HG02852 (cell line): Measurements from ENCODE around the gene TSPAN18.

Experiments used
- ATAC-seq: cut with Tn5 transposase; IDR thresholded peaks from one replicate; pipeline ENCODE4 v1.9.1; 2021; ENCODE audit warnings: mild to moderate bottlenecking, moderate library complexity; ENCODE audit not compliant: unreplicated experiment

The TSPAN18 gene

GRCh38 chr11:44755556-44756523 lies 29.1 kb downstream of the TSPAN18 start:
- no peak for ATAC-seq

- no peak for ATAC-seq
Measured at GRCh38 chr11:44758983-44759382, 32.2 kb downstream of the TSPAN18 start.

GRCh38 chr11:44759743-44760476 lies 33.1 kb downstream of the TSPAN18 start:
- ATAC-seq: no peak

GRCh38 chr11:44760477-44760872 lies 33.7 kb downstream of the TSPAN18 start:
- no peak for ATAC-seq

GRCh38 chr11:44760917-44761550 lies 34.3 kb downstream of the TSPAN18 start:
- no peak for ATAC-seq

GRCh38 chr11:44761551-44761961 lies 34.8 kb downstream of the TSPAN18 start:
- ATAC-seq: no peak

- ATAC-seq: no peak
Measured at GRCh38 chr11:44763121-44763820, 36.5 kb downstream of the TSPAN18 start.

GRCh38 chr11:44764583-44764982 lies 37.8 kb downstream of the TSPAN18 start:
- ATAC-seq: no peak

- no peak for ATAC-seq
Measured at GRCh38 chr11:44765026-44765595, 38.3 kb downstream of the TSPAN18 start.

GRCh38 chr11:44765676-44766075 lies 38.9 kb downstream of the TSPAN18 start:
- no peak for ATAC-seq

GRCh38 chr11:44766112-44766971 lies 39.6 kb downstream of the TSPAN18 start:
- ATAC-seq: no peak

GRCh38 chr11:44766972-44767278 lies 40.2 kb downstream of the TSPAN18 start:
- ATAC-seq: no peak

- no peak for ATAC-seq
Measured at GRCh38 chr11:44767421-44767820, 40.7 kb downstream of the TSPAN18 start.

- no peak for ATAC-seq
Measured at GRCh38 chr11:44770401-44770800, 43.6 kb downstream of the TSPAN18 start.

- ATAC-seq: no peak
Measured at GRCh38 chr11:44771252-44771734, 44.5 kb downstream of the TSPAN18 start.

GRCh38 chr11:44771841-44772240 lies 45.1 kb downstream of the TSPAN18 start:
- ATAC-seq: no peak

- no peak for ATAC-seq
Measured at GRCh38 chr11:44773351-44773965, 46.7 kb downstream of the TSPAN18 start.

GRCh38 chr11:44774108-44774507 lies 47.3 kb downstream of the TSPAN18 start:
- ATAC-seq: no peak

- ATAC-seq: no peak
Measured at GRCh38 chr11:44774731-44775130, 48.0 kb downstream of the TSPAN18 start.
